K562 (cell line): ENCODE data around the gene PPP1R13L. TPM values are rescaled to one million over a fixed set of nuclear protein-coding genes. Genes with fewer than 3 reads are reported as not detected.

Experiments used
- ATF1 ChIP-seq, 2 experiments: fragments of 450-650 bp in 1 of 2; IDR thresholded peaks; 2 replicates each; pipeline ENCODE4 v1.6.1; 2016; ENCODE audit warnings: missing compliant biosample characterization in 1 of 2, missing genetic modification characterization in 1 of 2
- BDP1 ChIP-seq: IDR thresholded peaks from 3 replicates; pipeline ENCODE4 v1.6.1; 2011; ENCODE audit not compliant: insufficient read length, insufficient read depth
- BHLHE40 ChIP-seq: IDR thresholded peaks from 2 replicates; pipeline ENCODE4 v1.6.1; 2011; ENCODE audit warnings: low read length, improper control_type of control experiment
- CBX3 ChIP-seq, 2 experiments: IDR thresholded peaks; 1 replicate in 1 of 2; 2 replicates in 1 of 2; pipeline ENCODE4 v1.6.1; 2012; ENCODE audit warnings: inconsistent platforms in 2 of 2, low read length in 2 of 2, borderline replicate concordance in 1 of 2, control low read depth in 1 of 2
- CREB1 ChIP-seq, 2 experiments: sonication (generic) in 1 of 2; formaldehyde crosslinking in 1 of 2; IDR thresholded peaks; 2 replicates each; pipeline versions ENCODE4 v1.6.1 to v1.8.0; 2012 to 2022; ENCODE audit warnings: inconsistent platforms in 1 of 2, mild to moderate bottlenecking in 1 of 2, missing genetic modification reagents in 1 of 2, moderate library complexity in 1 of 2
- ETV1 ChIP-seq: fragments of 450-650 bp; conservative IDR thresholded peaks from 2 replicates; pipeline ENCODE4 v1.6.1; 2016; ENCODE audit warnings: missing genetic modification characterization, control low read depth, low read depth, missing compliant biosample characterization
- FUS ChIP-seq: fragments of 200-400 bp; formaldehyde crosslinking; optimal IDR thresholded peaks from 2 replicates; pipeline ENCODE3; 2017; ENCODE audit warnings: low read depth, low read length
- GABPA ChIP-seq: fragments of 200-800 bp; sonication (Bioruptor generic); conservative IDR thresholded peaks from 2 replicates; pipeline ENCODE4 v1.6.1; 2016; ENCODE audit warnings: low read depth, missing genetic modification characterization, missing compliant biosample characterization
- HDAC2 ChIP-seq: fragments of 450-650 bp; IDR thresholded peaks from 2 replicates; pipeline ENCODE4 v1.6.1; 2016; ENCODE audit warnings: mild to moderate bottlenecking
- LARP7 ChIP-seq: fragments of 450-650 bp; IDR thresholded peaks from 2 replicates; pipeline ENCODE4 v1.6.1; 2016
- POLR2A ChIP-seq: fragments of 450-650 bp; conservative IDR thresholded peaks from 2 replicates; pipeline ENCODE4 v1.6.1; 2016
- POLR2H ChIP-seq: IDR thresholded peaks from 2 replicates; pipeline ENCODE4 v1.6.1; 2016; ENCODE audit warnings: missing genetic modification characterization, low read depth, mild to moderate bottlenecking, control low read depth, missing compliant biosample characterization, moderate library complexity
- RBM17 ChIP-seq: fragments of 200-400 bp; formaldehyde crosslinking; IDR thresholded peaks from 2 replicates; pipeline ENCODE4 v1.6.1; 2017; ENCODE audit warnings: low read depth, mild to moderate bottlenecking, low read length, borderline replicate concordance
- SAFB2 ChIP-seq: fragments of 200-400 bp; formaldehyde crosslinking; IDR thresholded peaks from 2 replicates; pipeline ENCODE4 v1.6.1; 2018; ENCODE audit warnings: borderline replicate concordance, low read length, low read depth, moderate library complexity; ENCODE audit not compliant: severe bottlenecking
- TARDBP ChIP-seq: fragments of 450-650 bp; IDR thresholded peaks from 2 replicates; pipeline ENCODE4 v1.6.1; 2016
- TBP ChIP-seq: optimal IDR thresholded peaks from 2 replicates; pipeline ENCODE3; 2011; ENCODE audit warnings: low read depth, low read length, improper control_type of control experiment
- TFAM ChIP-seq: fragments of 250-450 bp; sonication (Bioruptor Pico); conservative IDR thresholded peaks from 2 replicates; pipeline ENCODE4 v1.5.0; 2021; ENCODE audit warnings: mild to moderate bottlenecking, moderate library complexity
- ZNF589 ChIP-seq: fragments of 200-800 bp; sonication (Bioruptor generic); IDR thresholded peaks from 2 replicates; pipeline ENCODE4 v1.6.1; 2016; ENCODE audit warnings: low read depth, missing genetic modification characterization, missing compliant biosample characterization
- polyA plus RNA-seq, 8 experiments: library from polyadenylated mRNA; depleted of rRNA in 4 of 8; stranded (reverse) in 5 of 8; unstranded in 3 of 8; fragments of >200 nt; fragmentation: Nextera tagmentation in 2 of 8; fragmentation: Illumina TruSeq in 1 of 8; extraction: Ambion mirVana in 2 of 8; extraction: Trizol in 1 of 8; gene quantifications; 2 replicates each; pipeline versions ENCODE4 v1.2.1 to v1.2.3, GENCODE V29; 2011 to 2014; ENCODE audit warnings: inconsistent platforms in 1 of 8, missing spikeins in 1 of 8
- total RNA-seq, 7 experiments: library from RNA; depleted of rRNA in 6 of 7; stranded (reverse); fragments of >200 nt in 6 of 7; fragmentation: Illumina TruSeq in 2 of 7; extraction: Trizol in 2 of 7; gene quantifications; 2 replicates each; pipeline versions ENCODE4 v1.2.1 to v1.2.3, GENCODE V29; 2011 to 2021; ENCODE audit warnings: low replicate concordance in 1 of 7
- TF ChIP-seq, protein P1 (sequence below): fragments of 150-350 bp; IDR thresholded peaks from 2 replicates; pipeline ENCODE4 v1.6.1; 2014; ENCODE audit warnings: low read depth, mild to moderate bottlenecking, low read length, borderline replicate concordance
- TF ChIP-seq, protein P2 (sequence below): sonication (generic); IDR thresholded peaks from 2 replicates; pipeline ENCODE4 v1.6.1; 2016
- TF ChIP-seq, protein P3 (sequence below): fragments of 200-800 bp; sonication (Bioruptor generic); IDR thresholded peaks from 2 replicates; pipeline ENCODE4 v1.6.1; 2017; ENCODE audit warnings: missing genetic modification characterization, missing compliant biosample characterization
- TF ChIP-seq, protein P4 (sequence below): sonication (generic); formaldehyde crosslinking; IDR thresholded peaks from 2 replicates; pipeline ENCODE4 v1.8.1; 2022; ENCODE audit warnings: missing genetic modification reagents

Gene PPP1R13L
- total and polyA plus RNA-seq, 9 of the 15 experiments (the other 6 are each of a cell fraction or from before 2014, with no cell fraction given), result 0.32 to 6.7 (median 2.0) TPM

DNA sequence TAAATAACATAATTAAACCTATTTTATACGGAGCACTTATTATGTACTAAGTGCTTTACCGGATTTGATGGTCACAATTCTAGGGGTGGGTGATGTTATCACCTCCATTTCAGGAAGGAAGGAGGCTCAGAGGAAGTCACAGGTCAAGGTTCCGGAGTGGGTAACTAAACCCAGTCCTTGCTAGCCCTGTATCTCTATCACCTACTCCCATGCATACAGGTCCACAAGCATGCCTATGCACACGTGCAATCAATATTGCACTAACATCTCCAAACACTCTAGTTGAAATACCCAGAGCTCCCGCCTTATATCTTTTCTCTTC lies 45.1 kb upstream of the PPP1R13L start (continued):
- TF ChIP-seq GABPA (tag) (peak; percentile 51; the same call in 1 of the 2 replicates), POLR2A (0 out of 2 replicates have a peak, but pooled peaks have one; percentile 74), BDP1 (no peak), SAFB2 (no peak), LARP7 (no peak), TARDBP (no peak), ZNF589 (no peak), FUS (no peak), TBP (peak; percentile 63), POLR2H (tag) (no peak), ATF1 (CRISPR knock-in tag; IDR thresholded peaks at IDR 0.05) (no peak), ATF1 (tag; IDR thresholded peaks at IDR 0.05) (no peak), ETV1 (tag) (peak; percentile 86), RBM17 (no peak), TFAM (no peak), HDAC2 (no peak), CBX3 (IDR thresholded peaks at IDR 0.05; ENCODE audit: borderline replicate concordance in 1 of 2, low read length in 2 of 2) (no peak), CREB1 (IDR thresholded peaks at IDR 0.05) (no peak), CREB1 (CRISPR knock-in tag; IDR thresholded peaks at IDR 0.05) (no peak), BHLHE40 (peak; percentile 56)
- TF ChIP-seq, protein P1, sequence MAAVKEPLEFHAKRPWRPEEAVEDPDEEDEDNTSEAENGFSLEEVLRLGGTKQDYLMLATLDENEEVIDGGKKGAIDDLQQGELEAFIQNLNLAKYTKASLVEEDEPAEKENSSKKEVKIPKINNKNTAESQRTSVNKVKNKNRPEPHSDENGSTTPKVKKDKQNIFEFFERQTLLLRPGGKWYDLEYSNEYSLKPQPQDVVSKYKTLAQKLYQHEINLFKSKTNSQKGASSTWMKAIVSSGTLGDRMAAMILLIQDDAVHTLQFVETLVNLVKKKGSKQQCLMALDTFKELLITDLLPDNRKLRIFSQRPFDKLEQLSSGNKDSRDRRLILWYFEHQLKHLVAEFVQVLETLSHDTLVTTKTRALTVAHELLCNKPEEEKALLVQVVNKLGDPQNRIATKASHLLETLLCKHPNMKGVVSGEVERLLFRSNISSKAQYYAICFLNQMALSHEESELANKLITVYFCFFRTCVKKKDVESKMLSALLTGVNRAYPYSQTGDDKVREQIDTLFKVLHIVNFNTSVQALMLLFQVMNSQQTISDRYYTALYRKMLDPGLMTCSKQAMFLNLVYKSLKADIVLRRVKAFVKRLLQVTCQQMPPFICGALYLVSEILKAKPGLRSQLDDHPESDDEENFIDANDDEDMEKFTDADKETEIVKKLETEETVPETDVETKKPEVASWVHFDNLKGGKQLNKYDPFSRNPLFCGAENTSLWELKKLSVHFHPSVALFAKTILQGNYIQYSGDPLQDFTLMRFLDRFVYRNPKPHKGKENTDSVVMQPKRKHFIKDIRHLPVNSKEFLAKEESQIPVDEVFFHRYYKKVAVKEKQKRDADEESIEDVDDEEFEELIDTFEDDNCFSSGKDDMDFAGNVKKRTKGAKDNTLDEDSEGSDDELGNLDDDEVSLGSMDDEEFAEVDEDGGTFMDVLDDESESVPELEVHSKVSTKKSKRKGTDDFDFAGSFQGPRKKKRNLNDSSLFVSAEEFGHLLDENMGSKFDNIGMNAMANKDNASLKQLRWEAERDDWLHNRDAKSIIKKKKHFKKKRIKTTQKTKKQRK, result no peak
- TF ChIP-seq, protein P2, sequence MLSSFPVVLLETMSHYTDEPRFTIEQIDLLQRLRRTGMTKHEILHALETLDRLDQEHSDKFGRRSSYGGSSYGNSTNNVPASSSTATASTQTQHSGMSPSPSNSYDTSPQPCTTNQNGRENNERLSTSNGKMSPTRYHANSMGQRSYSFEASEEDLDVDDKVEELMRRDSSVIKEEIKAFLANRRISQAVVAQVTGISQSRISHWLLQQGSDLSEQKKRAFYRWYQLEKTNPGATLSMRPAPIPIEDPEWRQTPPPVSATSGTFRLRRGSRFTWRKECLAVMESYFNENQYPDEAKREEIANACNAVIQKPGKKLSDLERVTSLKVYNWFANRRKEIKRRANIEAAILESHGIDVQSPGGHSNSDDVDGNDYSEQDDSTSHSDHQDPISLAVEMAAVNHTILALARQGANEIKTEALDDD, result peak; percentile 89
- TF ChIP-seq, protein P3, sequence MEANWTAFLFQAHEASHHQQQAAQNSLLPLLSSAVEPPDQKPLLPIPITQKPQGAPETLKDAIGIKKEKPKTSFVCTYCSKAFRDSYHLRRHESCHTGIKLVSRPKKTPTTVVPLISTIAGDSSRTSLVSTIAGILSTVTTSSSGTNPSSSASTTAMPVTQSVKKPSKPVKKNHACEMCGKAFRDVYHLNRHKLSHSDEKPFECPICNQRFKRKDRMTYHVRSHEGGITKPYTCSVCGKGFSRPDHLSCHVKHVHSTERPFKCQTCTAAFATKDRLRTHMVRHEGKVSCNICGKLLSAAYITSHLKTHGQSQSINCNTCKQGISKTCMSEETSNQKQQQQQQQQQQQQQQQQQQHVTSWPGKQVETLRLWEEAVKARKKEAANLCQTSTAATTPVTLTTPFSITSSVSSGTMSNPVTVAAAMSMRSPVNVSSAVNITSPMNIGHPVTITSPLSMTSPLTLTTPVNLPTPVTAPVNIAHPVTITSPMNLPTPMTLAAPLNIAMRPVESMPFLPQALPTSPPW (CRISPR knock-in tag), result no peak
- TF ChIP-seq, protein P4, sequence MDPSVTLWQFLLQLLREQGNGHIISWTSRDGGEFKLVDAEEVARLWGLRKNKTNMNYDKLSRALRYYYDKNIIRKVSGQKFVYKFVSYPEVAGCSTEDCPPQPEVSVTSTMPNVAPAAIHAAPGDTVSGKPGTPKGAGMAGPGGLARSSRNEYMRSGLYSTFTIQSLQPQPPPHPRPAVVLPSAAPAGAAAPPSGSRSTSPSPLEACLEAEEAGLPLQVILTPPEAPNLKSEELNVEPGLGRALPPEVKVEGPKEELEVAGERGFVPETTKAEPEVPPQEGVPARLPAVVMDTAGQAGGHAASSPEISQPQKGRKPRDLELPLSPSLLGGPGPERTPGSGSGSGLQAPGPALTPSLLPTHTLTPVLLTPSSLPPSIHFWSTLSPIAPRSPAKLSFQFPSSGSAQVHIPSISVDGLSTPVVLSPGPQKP, result no peak
